ENCODE measurements around the gene LCN6.

Gene LCN6

GRCh38 chr9:136700959-136701667 is 47.2 kb downstream of the LCN6 start:
- H3K4me2 ChIP-seq (ENCODE audit: low read depth, low read length), result peak overlapping the region; percentile 52
- 0 out of 2 replicates have a peak, but pooled peaks cover 2% of the 10 kb centered on the region for H3F3A ChIP-seq (ENCODE audit: insufficient read depth, low read length)
- peak overlapping the region; percentile 4; the same call in 1 of the 2 replicates for H3K9ac ChIP-seq (ENCODE audit: low read length)
- peaks cover 89% of the 10 kb centered on the region for H3K27me3 ChIP-seq (replicated peaks; ENCODE audit: insufficient read depth, low read length)
- H4K20me1 ChIP-seq (ENCODE audit: insufficient read depth, low read length), result no peaks in the 10 kb centered on the region
- no peaks in the 10 kb centered on the region for H3K9me3 ChIP-seq (replicated peaks; ENCODE audit: insufficient read depth, low read length)
- no peak for TF ChIP-seq EZH2phosphoT487 (IDR thresholded peaks at IDR 0.05; ENCODE audit: low read length)
- TF ChIP-seq EZH2 (optimal IDR thresholded peaks at IDR 0.05; ENCODE audit: low read depth, low read length), result no peak
- no peak for TF ChIP-seq CTCF (IDR thresholded peaks at IDR 0.05; ENCODE audit: low read length)
- no peak overlapping the region for H3K27ac ChIP-seq (ENCODE audit: low read length)
- H3K79me2 ChIP-seq (ENCODE audit: low read length), result no peaks in the 10 kb centered on the region
- peak; percentile 53 for DNase-seq
- no peaks in the 10 kb centered on the region for H3K9me2 ChIP-seq (replicated peaks; ENCODE audit: insufficient read depth, low read length)
- H3K4me3 ChIP-seq (ENCODE audit: low read length), result peak overlapping the region; percentile 27; the same call in 1 of the 2 replicates
- H3K36me3 ChIP-seq (replicated peaks; ENCODE audit: insufficient read depth, low read length), result no peaks in the 10 kb centered on the region
- H3K4me1 ChIP-seq (ENCODE audit: low read length), result peaks cover 7% of the 10 kb centered on the region; the same call in 1 of the 2 replicates
- H2AFZ ChIP-seq (ENCODE audit: low read length), result peak overlapping the region; percentile 31; the same call in 1 of the 2 replicates

GRCh38 chr9:136700304-136700703 is 48.0 kb downstream of the LCN6 start:
- Histone ChIP-seq H3F3A (ENCODE audit: insufficient read depth, low read length) (0 out of 2 replicates have a peak, but pooled peaks cover 2% of the 10 kb centered on the region), H3K36me3 (replicated peaks; ENCODE audit: insufficient read depth, low read length) (no peaks in the 10 kb centered on the region), H3K9me3 (replicated peaks; ENCODE audit: insufficient read depth, low read length) (no peaks in the 10 kb centered on the region), H4K20me1 (ENCODE audit: insufficient read depth, low read length) (no peaks in the 10 kb centered on the region), H3K27ac (ENCODE audit: low read length) (no peak overlapping the region), H3K4me1 (ENCODE audit: low read length) (peaks cover 7% of the 10 kb centered on the region; the same call in 1 of the 2 replicates), H3K9ac (ENCODE audit: low read length) (no peak overlapping the region), H2AFZ (ENCODE audit: low read length) (no peak overlapping the region), H3K79me2 (ENCODE audit: low read length) (no peaks in the 10 kb centered on the region), H3K4me2 (ENCODE audit: low read depth, low read length) (no peak overlapping the region), H3K27me3 (replicated peaks; ENCODE audit: insufficient read depth, low read length) (peaks cover 89% of the 10 kb centered on the region), H3K4me3 (ENCODE audit: low read length) (no peak overlapping the region), H3K9me2 (replicated peaks; ENCODE audit: insufficient read depth, low read length) (no peaks in the 10 kb centered on the region)
- DNase-seq, result no peak
- TF ChIP-seq EZH2 (optimal IDR thresholded peaks at IDR 0.05; ENCODE audit: low read depth, low read length) (no peak), EZH2phosphoT487 (IDR thresholded peaks at IDR 0.05; ENCODE audit: low read length) (no peak), CTCF (IDR thresholded peaks at IDR 0.05; ENCODE audit: low read length) (no peak)

- Histone ChIP-seq H3K4me1 (ENCODE audit: low read length) (peaks cover 7% of the 10 kb centered on the region; the same call in 1 of the 2 replicates), H4K20me1 (ENCODE audit: insufficient read depth, low read length) (no peaks in the 10 kb centered on the region), H3K36me3 (replicated peaks; ENCODE audit: insufficient read depth, low read length) (no peaks in the 10 kb centered on the region), H3K79me2 (ENCODE audit: low read length) (no peaks in the 10 kb centered on the region), H3K9ac (ENCODE audit: low read length) (no peak overlapping the region), H3K9me2 (replicated peaks; ENCODE audit: insufficient read depth, low read length) (no peaks in the 10 kb centered on the region), H3K4me2 (ENCODE audit: low read depth, low read length) (no peak overlapping the region), H3F3A (ENCODE audit: insufficient read depth, low read length) (0 out of 2 replicates have a peak, but pooled peaks cover 2% of the 10 kb centered on the region), H2AFZ (ENCODE audit: low read length) (no peak overlapping the region), H3K9me3 (replicated peaks; ENCODE audit: insufficient read depth, low read length) (no peaks in the 10 kb centered on the region), H3K27me3 (replicated peaks; ENCODE audit: insufficient read depth, low read length) (peaks cover 89% of the 10 kb centered on the region), H3K4me3 (ENCODE audit: low read length) (no peak overlapping the region), H3K27ac (ENCODE audit: low read length) (no peak overlapping the region)
- TF ChIP-seq EZH2phosphoT487 (IDR thresholded peaks at IDR 0.05; ENCODE audit: low read length) (no peak), CTCF (IDR thresholded peaks at IDR 0.05; ENCODE audit: low read length) (no peak), EZH2 (optimal IDR thresholded peaks at IDR 0.05; ENCODE audit: low read depth, low read length) (no peak)
- DNase-seq, result no peak
Observed at GRCh38 chr9:136698635-136699246, 49.6 kb downstream of the LCN6 start.
